ENCODE data around the gene PLXNA3. TPM values are rescaled to one million over a fixed set of nuclear protein-coding genes. Genes with fewer than 3 reads are reported as not detected.

Gene PLXNA3
- total RNA-seq, 2 experiments from 2014 or later: 35.1 to 38.1 TPM

DNA sequence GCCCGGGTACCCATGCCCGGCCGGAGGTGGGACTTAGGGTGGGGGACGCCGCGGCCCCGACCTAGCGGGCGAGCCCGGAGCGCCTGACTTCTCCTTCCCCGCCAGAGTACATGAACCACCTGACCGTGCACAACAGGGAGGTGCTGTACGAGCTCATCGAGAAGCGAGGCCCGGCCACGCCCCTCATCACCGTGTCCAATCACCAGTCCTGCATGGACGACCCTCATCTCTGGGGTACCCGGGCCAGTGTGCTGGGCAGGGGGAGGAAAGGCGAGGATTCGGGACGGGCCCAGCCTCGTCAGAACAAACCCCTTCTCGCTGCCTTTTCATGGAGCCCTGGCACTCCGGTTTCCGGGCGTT is 46.1 kb upstream of the PLXNA3 start:
- Mint-ChIP-seq H3K4me3 (peak overlapping the region; percentile 83), H3K36me3 (ENCODE audit: low read depth) (peaks cover 24% of the 10 kb centered on the region), H3K27ac (peak overlapping the region; percentile 91), H3K4me1 (ENCODE audit: low read depth) (peaks cover 17% of the 10 kb centered on the region), H3K9me3 (no peaks in the 10 kb centered on the region), H3K27me3 (no peaks in the 10 kb centered on the region)
- ChIA-PET CTCF (interaction anchor here (2.8 kb wide), 1 partner anchor 13 kb away, joined by 15 read pairs; the partner anchor contains the start of gene RPL10), POLR2A (interaction anchor here (0.6 to 3.5 kb wide), 11 partner anchors 11 to 105 kb away, joined by 3 to 40 read pairs (median 5); partner anchors contain the start of genes ATP6AP1, FAM3A, FAM50A and RPL10)
- peaks cover 21% of the 10 kb centered on the region for H3K4me1 ChIP-seq (ENCODE audit: insufficient read depth, low read length)
- H3K27me3 ChIP-seq (ENCODE audit: control insufficient read depth in 1 of 2, insufficient read depth in 2 of 2, low read length in 2 of 2): no peaks in the 10 kb centered on the region
- TF ChIP-seq, protein P1, sequence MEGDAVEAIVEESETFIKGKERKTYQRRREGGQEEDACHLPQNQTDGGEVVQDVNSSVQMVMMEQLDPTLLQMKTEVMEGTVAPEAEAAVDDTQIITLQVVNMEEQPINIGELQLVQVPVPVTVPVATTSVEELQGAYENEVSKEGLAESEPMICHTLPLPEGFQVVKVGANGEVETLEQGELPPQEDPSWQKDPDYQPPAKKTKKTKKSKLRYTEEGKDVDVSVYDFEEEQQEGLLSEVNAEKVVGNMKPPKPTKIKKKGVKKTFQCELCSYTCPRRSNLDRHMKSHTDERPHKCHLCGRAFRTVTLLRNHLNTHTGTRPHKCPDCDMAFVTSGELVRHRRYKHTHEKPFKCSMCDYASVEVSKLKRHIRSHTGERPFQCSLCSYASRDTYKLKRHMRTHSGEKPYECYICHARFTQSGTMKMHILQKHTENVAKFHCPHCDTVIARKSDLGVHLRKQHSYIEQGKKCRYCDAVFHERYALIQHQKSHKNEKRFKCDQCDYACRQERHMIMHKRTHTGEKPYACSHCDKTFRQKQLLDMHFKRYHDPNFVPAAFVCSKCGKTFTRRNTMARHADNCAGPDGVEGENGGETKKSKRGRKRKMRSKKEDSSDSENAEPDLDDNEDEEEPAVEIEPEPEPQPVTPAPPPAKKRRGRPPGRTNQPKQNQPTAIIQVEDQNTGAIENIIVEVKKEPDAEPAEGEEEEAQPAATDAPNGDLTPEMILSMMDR (IDR thresholded peaks at IDR 0.05): no peak
- no peaks in the 10 kb centered on the region for H3K9me3 ChIP-seq (ENCODE audit: control insufficient read depth in 1 of 2, insufficient read depth in 1 of 2, low read length in 2 of 2)
- intact Hi-C loops (cut with DNase I, micrococcal nuclease): loop anchor here in 1 of 2 experiments (1.0 kb wide), 1 partner anchor 16 kb away; the partner anchor contains the start of gene ATP6AP1
- no peaks in the 10 kb centered on the region for H3K36me3 ChIP-seq (ENCODE audit: insufficient read depth, low read length)
- ATAC-seq (ENCODE audit: poor library complexity) (peak; percentile 35), DNase-seq (peak in 10 of 14 experiments; percentile 19 to 65 (median 50))
- peak overlapping the region; percentile 63 for H3K4me3 ChIP-seq (ENCODE audit: low read length)
- peak overlapping the region; percentile 52 to 74 for H3K27ac ChIP-seq (ENCODE audit: low read depth in 1 of 2, low read length in 2 of 2)

- intact Hi-C loops (cut with DNase I, micrococcal nuclease): loop anchor here in 1 of 2 experiments (1.0 kb wide), 1 partner anchor 16 kb away; the partner anchor contains the start of gene ATP6AP1
- Mint-ChIP-seq H3K4me3 (peak overlapping the region; percentile 83), H3K27ac (peak overlapping the region; percentile 91), H3K4me1 (ENCODE audit: low read depth) (peaks cover 17% of the 10 kb centered on the region), H3K9me3 (no peaks in the 10 kb centered on the region), H3K27me3 (no peaks in the 10 kb centered on the region), H3K36me3 (ENCODE audit: low read depth) (peaks cover 24% of the 10 kb centered on the region)
- peak; percentile 69 for ATAC-seq (ENCODE audit: poor library complexity)
- H3K4me3 ChIP-seq (ENCODE audit: low read length): peak overlapping the region; percentile 63
- H3K27ac ChIP-seq (ENCODE audit: low read depth in 1 of 2, low read length in 2 of 2): peak overlapping the region; percentile 52 to 74
- TF ChIP-seq, protein P1 (IDR thresholded peaks at IDR 0.05): no peak
- H3K27me3 ChIP-seq (ENCODE audit: control insufficient read depth in 1 of 2, insufficient read depth in 2 of 2, low read length in 2 of 2): no peaks in the 10 kb centered on the region
- H3K36me3 ChIP-seq (ENCODE audit: insufficient read depth, low read length): no peaks in the 10 kb centered on the region
- no peaks in the 10 kb centered on the region for H3K9me3 ChIP-seq (ENCODE audit: control insufficient read depth in 1 of 2, insufficient read depth in 1 of 2, low read length in 2 of 2)
- H3K4me1 ChIP-seq (ENCODE audit: insufficient read depth, low read length): peaks cover 21% of the 10 kb centered on the region
- DNase-seq: peak in 8 of 14 experiments; percentile 31 to 77 (median 46)
- ChIA-PET POLR2A (interaction anchor here (0.9 to 3.5 kb wide), 9 partner anchors 11 to 104 kb away, joined by 3 to 40 read pairs (median 5); partner anchors contain the start of genes ATP6AP1, FAM3A, FAM50A and RPL10), CTCF (interaction anchor here (2.8 kb wide), 1 partner anchor 14 kb away, joined by 15 read pairs; the partner anchor contains the start of gene RPL10)
These were observed 45.6 kb upstream of the PLXNA3 start for GRCh38 chrX:154412468-154412867.

GRCh38 chrX:154413142-154413541 is 44.9 kb upstream of the PLXNA3 start:
- Mint-ChIP-seq H3K36me3 (ENCODE audit: low read depth) (peaks cover 24% of the 10 kb centered on the region), H3K4me3 (peak overlapping the region; percentile 83), H3K4me1 (ENCODE audit: low read depth) (peaks cover 17% of the 10 kb centered on the region), H3K27ac (peak overlapping the region; percentile 91), H3K9me3 (no peaks in the 10 kb centered on the region), H3K27me3 (no peaks in the 10 kb centered on the region)
- ChIA-PET CTCF (interaction anchor here (1.4 kb wide), 1 partner anchor 14 kb away, joined by 3 read pairs; the partner anchor contains the start of gene RPL10), POLR2A (interaction anchor here (1.4 to 3.5 kb wide), 3 partner anchors 15 to 104 kb away, joined by 4 to 40 read pairs (median 5); partner anchors contain the start of genes FAM3A and RPL10)
- Histone ChIP-seq H3K27me3 (ENCODE audit: control insufficient read depth in 1 of 2, insufficient read depth in 2 of 2, low read length in 2 of 2) (no peaks in the 10 kb centered on the region), H3K36me3 (ENCODE audit: insufficient read depth, low read length) (peaks cover 1% of the 10 kb centered on the region), H3K4me3 (ENCODE audit: low read length) (no peak overlapping the region), H3K9me3 (ENCODE audit: control insufficient read depth in 1 of 2, insufficient read depth in 1 of 2, low read length in 2 of 2) (no peaks in the 10 kb centered on the region), H3K4me1 (ENCODE audit: insufficient read depth, low read length) (peaks cover 21% of the 10 kb centered on the region), H3K27ac (ENCODE audit: low read depth in 1 of 2, low read length in 2 of 2) (peak overlapping the region in 1 of 2 donors; percentile 74)
- intact Hi-C loops (cut with DNase I, micrococcal nuclease): no loop called here
- DNase-seq: peak in 1 of 14 experiments; percentile 3
- no peak for ATAC-seq (ENCODE audit: poor library complexity)
- TF ChIP-seq, protein P1 (IDR thresholded peaks at IDR 0.05): no peak
